Measurements from ENCODE around the gene ZMYM4. TPM values are rescaled to one million over a fixed set of nuclear protein-coding genes. Genes with fewer than 3 reads are reported as not detected.

Gene ZMYM4
- total RNA-seq, 1 donor from 2014 or later, result 23.2 TPM

- ATAC-seq, result no peak
These were observed 139.2 kb downstream of the ZMYM4 start for GRCh38 chr1:35407743-35408142.

- ATAC-seq, result no peak
These were observed 140.4 kb downstream of the ZMYM4 start for GRCh38 chr1:35408925-35409324.

GRCh38 chr1:35426097-35426586, 157.6 kb downstream of the ZMYM4 start:
- no peak for ATAC-seq

DNA sequence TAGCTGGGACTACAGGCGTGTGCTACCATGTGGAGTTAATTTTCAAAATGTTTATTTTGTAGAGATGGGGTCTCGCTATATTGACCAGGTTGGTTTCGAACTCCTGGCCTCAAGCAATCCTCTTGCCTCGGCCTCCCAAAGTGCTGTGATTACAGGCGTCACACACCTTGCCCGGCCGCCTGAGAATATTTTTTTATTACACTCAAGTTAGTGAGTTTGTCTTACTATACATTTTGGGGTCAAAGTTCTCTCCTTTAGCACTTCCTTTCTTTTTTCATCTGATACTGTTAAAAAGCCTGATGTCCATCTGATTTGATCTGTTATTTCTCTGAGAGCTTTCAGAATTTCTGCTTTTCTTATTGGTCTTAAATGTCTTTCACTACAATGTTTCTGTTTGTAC, 159.9 kb downstream of the ZMYM4 start:
- no peak for ATAC-seq

GRCh38 chr1:35430762-35431161, 162.3 kb downstream of the ZMYM4 start:
- no peak for ATAC-seq

- ATAC-seq, result no peak
These were observed 162.7 kb downstream of the ZMYM4 start for GRCh38 chr1:35431173-35431599.

GRCh38 chr1:35432231-35432630, 163.7 kb downstream of the ZMYM4 start:
- no peak for ATAC-seq

DNA sequence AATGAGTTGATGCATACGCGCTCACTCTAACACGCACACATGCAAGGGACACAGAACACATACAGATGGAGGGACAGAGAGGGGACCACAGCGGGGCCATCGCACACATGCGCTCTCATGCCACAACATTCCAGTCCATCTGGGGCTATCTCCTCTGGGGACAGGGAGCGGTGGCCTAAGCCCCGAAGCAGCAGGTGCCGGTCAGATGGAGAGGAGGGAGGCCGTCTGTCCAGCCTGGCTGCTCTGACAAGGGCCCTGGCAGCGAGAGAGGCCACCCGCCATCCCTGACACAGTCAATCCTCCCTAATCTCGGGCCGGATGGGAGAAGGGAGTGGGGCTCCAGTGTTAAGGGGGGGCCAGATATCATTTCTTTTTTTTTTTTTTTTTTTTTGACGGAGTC, 165.2 kb downstream of the ZMYM4 start:
- ATAC-seq, result no peak

DNA sequence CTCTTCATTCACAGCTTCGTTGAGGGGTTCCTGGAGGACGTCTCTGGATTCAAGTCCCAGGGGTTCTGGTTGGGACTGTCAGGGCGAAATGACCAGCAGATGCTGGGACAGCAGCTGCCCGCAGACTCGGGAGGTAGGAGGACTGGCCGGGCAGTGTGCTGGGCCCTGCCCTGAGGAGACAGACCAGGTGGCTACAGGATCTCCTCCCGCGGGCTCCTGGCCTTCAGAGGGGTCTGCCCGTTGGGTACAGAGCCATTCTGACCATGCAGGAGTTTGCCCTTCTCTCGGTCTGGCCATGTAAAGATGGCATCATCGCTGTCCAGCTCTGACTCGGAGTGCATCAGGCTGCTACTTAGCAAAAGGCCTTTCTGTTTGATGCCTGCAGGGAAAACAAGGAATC, 166.2 kb downstream of the ZMYM4 start:
- no peak for ATAC-seq

DNA sequence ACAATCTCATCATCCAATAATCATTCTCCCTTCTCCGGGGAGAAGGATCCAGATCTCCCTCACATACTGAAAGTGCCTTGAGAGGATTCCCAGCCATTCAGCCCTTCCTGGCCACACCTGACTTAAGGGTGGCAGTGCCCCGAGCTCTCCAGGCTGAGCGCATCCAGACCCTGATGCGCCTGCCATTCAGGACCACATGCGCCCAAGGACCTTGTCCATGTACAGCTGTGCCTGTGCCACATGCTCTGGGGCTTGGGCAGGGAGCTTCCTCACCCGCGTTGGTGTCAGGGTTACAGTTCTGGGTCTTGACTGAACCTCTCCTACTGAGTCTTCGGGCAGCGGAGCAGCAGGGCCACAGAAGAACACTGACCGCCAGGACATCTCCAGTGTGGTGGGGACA, 167.6 kb downstream of the ZMYM4 start:
- no peak for ATAC-seq

- no peak for ATAC-seq
These were observed 168.7 kb downstream of the ZMYM4 start for GRCh38 chr1:35437200-35437599.

GRCh38 chr1:35439626-35440025, 171.1 kb downstream of the ZMYM4 start:
- peak; percentile 21 for ATAC-seq

DNA sequence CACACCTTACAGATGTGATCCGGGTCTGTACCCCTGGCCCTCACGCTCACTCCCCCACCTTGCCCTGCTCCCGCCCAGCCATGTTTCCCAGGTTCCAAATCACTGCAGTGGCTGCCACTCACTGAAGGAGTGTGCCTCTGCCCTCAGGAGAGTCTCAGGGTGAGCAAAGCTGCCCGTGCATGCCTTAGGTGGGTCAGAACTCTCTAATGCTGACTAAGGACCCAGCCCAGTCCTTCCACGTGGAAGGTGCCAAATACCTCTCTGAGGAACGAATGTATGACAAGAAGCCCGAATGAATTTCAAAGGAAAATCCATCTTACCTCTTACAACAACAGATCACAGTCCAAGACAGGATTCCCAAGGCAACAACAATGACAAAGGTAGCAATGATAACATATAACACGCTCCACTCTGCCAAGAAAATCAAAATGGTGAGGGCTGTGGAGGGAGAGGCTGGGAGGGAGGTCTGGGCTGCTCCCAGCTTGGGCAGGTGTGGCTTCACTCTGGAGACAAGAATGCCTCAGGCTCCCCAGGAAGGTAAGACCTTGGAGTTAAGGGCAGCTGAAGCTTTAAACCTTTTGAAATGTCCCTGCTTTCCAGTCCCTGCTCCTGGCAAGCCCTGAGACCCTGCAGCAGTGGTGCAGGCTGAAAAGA, 173.5 kb downstream of the ZMYM4 start:
- peak; percentile 90 for ATAC-seq

DNA sequence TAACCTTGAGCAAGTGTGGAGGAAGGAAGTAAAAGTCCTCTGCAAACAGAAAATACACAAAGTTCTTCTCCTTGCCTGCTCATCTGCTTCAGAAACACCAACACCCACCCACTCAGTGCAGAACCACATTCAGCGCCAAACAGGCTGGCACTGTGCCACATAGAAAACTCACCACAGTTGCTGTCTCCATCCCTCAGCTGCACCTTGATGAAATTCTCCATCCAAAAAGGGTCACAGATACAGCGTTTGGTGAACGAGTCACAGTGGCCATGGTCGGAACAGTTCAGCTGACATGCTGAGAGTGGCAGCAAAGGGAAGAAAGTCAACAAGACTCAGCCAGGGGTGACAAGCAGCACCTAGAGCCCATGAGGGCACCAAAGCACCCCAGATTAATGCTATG, 174.2 kb downstream of the ZMYM4 start:
- ATAC-seq, result no peak

GRCh38 chr1:35443768-35444518, 175.4 kb downstream of the ZMYM4 start:
- no peak for ATAC-seq

DNA sequence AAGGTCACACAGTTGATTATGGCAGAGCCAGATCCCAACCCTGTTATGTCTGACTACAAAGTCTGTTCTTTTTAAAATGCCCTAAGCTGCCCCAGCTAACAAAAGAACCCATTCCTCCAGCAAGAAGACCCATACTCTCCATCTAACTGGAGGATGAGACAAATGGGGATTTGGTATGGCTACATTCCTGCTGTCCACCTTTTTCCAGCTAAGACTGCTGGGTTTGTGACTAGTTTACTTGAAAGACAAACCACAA, 175.9 kb downstream of the ZMYM4 start:
- ATAC-seq, result no peak

DNA sequence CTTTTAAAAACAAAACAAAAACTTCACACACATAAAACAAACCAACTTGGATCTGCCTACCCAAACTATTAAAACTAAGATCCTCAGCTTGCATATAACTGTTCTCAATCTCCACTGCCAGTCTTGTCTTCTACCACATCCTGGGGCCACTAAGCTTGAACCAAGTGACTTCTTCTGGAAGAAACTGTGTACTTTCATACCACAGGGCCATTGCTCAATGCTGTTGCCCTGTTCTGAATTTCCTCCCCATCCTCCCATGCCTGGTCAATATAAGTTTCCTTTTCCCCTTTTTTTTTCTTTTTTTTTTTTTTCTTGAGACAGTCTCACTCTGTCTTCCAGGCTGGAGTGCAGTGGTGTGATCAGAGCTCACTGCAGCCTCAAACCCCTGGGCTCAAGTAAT, 178.8 kb downstream of the ZMYM4 start:
- ATAC-seq, result no peak

DNA sequence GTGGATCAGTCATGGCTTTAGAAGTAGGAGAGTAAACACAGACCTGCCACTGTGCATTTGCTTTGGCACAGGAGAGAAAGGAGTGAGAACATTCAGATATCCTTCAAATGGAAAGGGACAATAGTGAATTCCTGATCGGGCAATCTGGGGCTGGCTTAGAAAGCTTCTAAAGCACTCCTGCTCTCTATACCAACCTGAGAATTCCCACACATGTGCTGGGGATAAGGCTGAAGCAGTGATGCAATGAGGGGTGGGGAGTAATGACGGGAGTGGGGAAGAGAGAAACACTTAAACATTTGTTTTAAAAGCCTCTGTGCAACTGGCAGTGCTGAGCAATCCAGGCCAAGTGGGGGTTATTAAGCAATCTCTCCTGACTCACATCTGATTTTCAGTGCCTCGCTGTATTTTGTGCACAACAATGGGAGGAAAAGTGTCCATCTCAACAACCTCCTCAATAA, 179.9 kb downstream of the ZMYM4 start:
- ATAC-seq, result peak; percentile 79

DNA sequence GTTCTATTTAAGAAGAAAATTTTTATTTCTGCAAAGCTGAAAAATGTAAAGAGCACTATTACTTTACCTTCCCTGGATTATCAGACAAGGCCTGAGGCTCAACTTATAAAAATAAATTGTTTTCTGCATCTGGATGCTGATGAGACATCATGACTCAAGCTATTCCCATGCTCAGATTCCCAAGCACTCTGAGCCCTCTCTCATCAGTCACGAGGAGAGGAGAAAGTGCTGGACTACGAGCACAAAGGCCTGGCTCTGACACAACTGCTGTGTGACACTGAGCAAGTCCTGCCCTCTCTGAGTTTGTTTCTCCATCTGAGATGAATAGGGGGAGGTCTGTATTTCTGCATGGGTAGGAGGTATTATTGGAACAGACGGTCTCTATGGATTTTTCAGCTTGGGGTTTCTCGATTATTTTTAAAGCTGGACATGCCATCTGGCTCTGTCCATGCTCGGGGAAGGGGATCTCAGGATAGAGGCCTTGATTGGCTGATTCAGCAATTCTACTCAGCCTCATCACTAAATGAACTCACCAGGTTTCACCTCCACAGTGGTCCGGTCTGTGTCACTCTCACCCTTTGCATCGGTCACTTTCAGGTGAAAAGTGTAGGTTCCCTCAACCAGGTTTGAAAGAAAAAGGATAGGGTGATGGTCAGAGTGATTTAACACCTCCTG, 181.0 kb downstream of the ZMYM4 start:
- ATAC-seq, result peak; percentile 42

DNA sequence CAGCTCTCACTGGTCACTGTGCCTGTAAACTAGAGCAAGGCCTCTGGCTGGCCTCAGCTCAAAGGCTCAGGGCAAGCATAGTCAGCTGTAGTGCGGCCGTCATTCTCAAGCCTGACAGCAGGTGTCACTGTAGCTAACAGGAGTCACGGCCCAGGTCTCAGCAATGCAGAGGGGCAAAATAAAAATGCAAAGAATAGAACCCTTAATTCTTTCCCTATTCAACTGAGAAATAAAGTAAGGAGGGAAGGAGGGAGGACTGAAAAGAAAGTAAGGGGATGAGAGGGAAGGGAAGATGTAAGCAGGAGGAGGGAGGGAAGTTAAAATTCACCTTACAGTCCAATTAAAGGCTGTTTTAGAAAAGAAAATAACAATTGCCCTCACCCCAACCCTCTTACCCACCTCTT, 182.6 kb downstream of the ZMYM4 start:
- ATAC-seq, result peak; percentile 63

- no peak for ATAC-seq
These were observed 183.7 kb downstream of the ZMYM4 start for GRCh38 chr1:35452106-35452774.

- no peak for ATAC-seq
These were observed 184.5 kb downstream of the ZMYM4 start for GRCh38 chr1:35453031-35453430.

DNA sequence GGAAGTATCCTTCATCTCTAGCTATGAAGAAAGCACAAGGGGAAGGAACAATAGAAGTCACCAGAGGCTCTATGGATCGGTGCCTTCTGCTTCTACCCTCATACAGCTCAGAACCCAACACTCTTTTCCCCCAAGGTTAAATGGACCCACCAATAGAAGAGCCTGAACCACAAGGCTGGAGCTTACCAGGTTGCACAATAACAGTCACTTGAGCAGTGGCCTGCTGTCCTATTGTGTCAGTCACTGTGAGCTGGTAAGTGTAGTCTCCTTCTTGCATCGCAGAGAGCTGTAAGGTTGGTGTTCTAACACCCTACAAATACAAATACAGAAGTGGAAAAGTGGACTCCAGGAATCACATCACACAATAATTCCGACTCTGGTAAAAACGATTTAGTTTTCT, 185.7 kb downstream of the ZMYM4 start:
- no peak for ATAC-seq
